ENCODE results near the gene ARHGAP10. TPM values are rescaled to one million over a fixed set of nuclear protein-coding genes. Genes with fewer than 3 reads are reported as not detected.

The ARHGAP10 gene
- total and polyA plus RNA-seq, 12 donors = 33.9 to 71.1 (median 60.7) TPM

DNA sequence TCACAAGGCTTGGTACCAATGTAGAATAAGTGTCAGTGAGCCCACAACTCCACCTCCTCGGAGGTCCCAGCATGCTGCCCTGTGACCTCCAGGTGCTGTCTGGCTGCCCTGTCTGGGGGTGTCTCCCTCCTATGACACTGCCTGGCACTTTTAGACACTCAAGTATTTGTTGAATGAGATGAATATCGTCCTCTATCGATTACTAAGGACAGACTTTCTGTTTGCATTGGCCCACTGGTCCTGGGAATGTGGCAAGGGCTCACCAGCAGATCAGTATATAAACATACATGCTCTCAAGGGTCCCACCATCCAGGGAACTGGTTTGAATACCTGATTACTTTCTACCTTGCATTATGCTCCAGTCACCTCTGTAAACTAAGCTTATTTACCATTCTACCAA, 377.3 kb downstream of the ARHGAP10 start:
- peaks cover 0 to 83% (median 9%) of the 10 kb centered on the region in 9 donors for H3K36me3 ChIP-seq

DNA sequence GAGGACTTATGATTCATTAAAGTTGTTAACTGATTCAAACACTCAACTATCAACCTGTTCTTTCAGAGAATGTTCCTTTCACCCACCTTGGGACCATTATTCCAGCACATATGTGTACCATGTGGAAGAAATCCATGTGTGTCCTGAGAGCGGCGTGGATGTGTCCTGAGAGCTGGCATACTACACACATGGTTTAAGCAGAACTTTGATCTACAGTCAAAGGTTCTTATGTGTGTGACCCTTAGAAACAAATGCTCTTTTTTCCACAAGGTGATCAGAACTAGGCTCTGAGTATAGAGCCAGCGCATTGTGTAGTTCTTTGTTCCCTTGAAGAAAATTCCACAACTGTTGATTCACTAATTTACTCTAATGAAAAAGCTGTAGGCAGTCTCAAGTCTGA, 378.3 kb downstream of the ARHGAP10 start:
- Histone ChIP-seq H3K4me1 (no peaks in the 10 kb centered on the region), H3K27me3 (no peaks in the 10 kb centered on the region), H3K27ac (no peak overlapping the region), H3K9me3 (peaks cover 0 to 16% (median 10%) of the 10 kb centered on the region in 11 donors), H3K36me3 (peaks cover 0 to 91% (median 9%) of the 10 kb centered on the region in 9 donors), H3K4me3 (no peak overlapping the region)
- no peak for DNase-seq
- intact Hi-C loops (cut with DNase I) = no loop called here
- ATAC-seq = no peak
- WGBS, 2 donors = 98 to 100% methylated on average over 3 of the region's 3 CpGs
- TF ChIP-seq, protein P1, sequence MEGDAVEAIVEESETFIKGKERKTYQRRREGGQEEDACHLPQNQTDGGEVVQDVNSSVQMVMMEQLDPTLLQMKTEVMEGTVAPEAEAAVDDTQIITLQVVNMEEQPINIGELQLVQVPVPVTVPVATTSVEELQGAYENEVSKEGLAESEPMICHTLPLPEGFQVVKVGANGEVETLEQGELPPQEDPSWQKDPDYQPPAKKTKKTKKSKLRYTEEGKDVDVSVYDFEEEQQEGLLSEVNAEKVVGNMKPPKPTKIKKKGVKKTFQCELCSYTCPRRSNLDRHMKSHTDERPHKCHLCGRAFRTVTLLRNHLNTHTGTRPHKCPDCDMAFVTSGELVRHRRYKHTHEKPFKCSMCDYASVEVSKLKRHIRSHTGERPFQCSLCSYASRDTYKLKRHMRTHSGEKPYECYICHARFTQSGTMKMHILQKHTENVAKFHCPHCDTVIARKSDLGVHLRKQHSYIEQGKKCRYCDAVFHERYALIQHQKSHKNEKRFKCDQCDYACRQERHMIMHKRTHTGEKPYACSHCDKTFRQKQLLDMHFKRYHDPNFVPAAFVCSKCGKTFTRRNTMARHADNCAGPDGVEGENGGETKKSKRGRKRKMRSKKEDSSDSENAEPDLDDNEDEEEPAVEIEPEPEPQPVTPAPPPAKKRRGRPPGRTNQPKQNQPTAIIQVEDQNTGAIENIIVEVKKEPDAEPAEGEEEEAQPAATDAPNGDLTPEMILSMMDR (IDR thresholded peaks at IDR 0.05) = no peak

More for the DNA sequence above, 377.3 kb downstream of the ARHGAP10 start:
- H3K27ac ChIP-seq = no peak overlapping the region
- no peak overlapping the region for H3K4me3 ChIP-seq
- no peaks in the 10 kb centered on the region for H3K27me3 ChIP-seq
- ATAC-seq = no peak
- TF ChIP-seq, protein P1 (IDR thresholded peaks at IDR 0.05) = no peak
- 90 to 92% methylated on average over 3 of the region's 3 CpGs for WGBS, 2 donors
- peaks cover 0 to 6% (median 0%) of the 10 kb centered on the region in 9 donors for H3K4me1 ChIP-seq
- intact Hi-C loops (cut with DNase I) = no loop called here
- DNase-seq = no peak
- H3K9me3 ChIP-seq = peaks cover 0 to 16% (median 10%) of the 10 kb centered on the region in 11 donors

DNA sequence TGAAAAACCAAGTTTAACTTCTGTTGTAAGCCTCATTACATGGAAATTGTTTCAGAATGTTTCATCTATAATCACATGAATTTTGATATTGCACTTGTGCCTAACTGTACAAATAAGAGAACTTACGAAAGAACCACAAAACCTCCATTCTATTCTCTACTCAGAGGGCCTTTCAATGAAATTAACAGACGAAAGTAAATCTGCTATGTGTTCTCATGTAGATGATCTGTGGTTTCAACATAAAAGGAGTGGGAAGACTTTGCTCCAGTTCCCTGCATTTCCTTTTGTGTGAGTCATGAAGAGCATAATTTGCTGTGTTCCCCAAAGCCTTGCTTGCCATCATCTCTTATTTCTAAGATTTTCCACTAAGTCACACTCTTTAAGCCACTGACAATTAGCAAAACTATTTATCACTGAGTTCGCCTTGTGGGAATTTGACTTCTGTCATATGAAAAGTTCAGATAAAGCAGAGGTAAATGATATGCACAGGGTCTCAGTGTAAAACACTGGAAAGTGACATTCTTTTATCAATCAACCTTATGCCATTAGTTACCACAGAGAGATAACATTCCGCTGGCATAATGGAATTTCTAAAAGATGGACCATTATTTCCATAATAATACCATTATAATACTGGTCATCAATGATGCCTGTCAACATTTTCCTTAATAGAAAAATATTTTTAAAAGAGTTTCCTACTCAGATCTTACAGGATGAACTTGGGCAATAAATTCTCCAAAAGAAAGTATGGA, 380.5 kb downstream of the ARHGAP10 start:
- DNase-seq = no peak
- Histone ChIP-seq H3K27ac (no peak overlapping the region), H3K4me1 (peaks cover 0 to 12% (median 5%) of the 10 kb centered on the region in 9 donors), H3K27me3 (no peaks in the 10 kb centered on the region), H3K4me3 (no peak overlapping the region), H3K9me3 (peaks cover 0 to 3% (median 0%) of the 10 kb centered on the region in 11 donors), H3K36me3 (peaks cover 0 to 76% (median 9%) of the 10 kb centered on the region in 9 donors)
- 88 to 89% methylated on average over 4 of the region's 4 CpGs for WGBS, 2 donors
- no peak for ATAC-seq
- TF ChIP-seq, protein P1 (IDR thresholded peaks at IDR 0.05) = no peak
- intact Hi-C loops (cut with DNase I) = no loop called here

DNA sequence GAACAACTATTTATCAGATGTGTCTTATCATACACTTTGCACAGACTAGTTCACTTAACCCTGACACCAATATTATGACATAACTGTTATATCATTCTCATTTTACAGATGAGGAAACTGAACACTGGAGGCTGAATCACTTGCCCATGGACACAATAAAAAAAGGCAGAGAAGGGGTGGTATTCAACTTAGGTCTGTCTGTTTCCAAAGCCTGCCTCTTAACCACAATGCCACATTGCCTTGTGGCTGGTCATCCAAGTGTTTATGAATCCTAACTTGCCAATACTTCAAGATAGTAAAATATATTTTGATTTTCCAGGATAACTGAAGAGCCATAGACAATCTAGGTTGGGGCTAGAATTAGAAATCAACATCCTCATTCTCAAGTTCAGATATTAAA, 382.5 kb downstream of the ARHGAP10 start:
- no peaks in the 10 kb centered on the region for H3K9me3 ChIP-seq
- DNase-seq (no peak), ATAC-seq (no peak)
- TF ChIP-seq, protein P1 (IDR thresholded peaks at IDR 0.05) = no peak
- H3K27me3 ChIP-seq = no peaks in the 10 kb centered on the region
- peaks cover 0 to 12% (median 5%) of the 10 kb centered on the region in 9 donors for H3K4me1 ChIP-seq
- H3K27ac ChIP-seq = no peak overlapping the region
- H3K4me3 ChIP-seq = no peak overlapping the region
- H3K36me3 ChIP-seq = peaks cover 0 to 65% (median 17%) of the 10 kb centered on the region in 9 donors
- intact Hi-C loops (cut with DNase I) = no loop called here
